HepG2 (cell line): ENCODE results near the gene WBP1. TPM values are rescaled to one million over a fixed set of nuclear protein-coding genes. Genes with fewer than 3 reads are reported as not detected.

Experiments used
- KDM5B ChIP-seq: sonication (generic); formaldehyde crosslinking; IDR thresholded peaks from 2 replicates; pipeline ENCODE4 v1.4.0; 2020; ENCODE audit warnings: missing genetic modification reagents, mild to moderate bottlenecking, borderline replicate concordance
- KLF9 ChIP-seq: IDR thresholded peaks from 2 replicates; pipeline ENCODE4 v1.6.1; 2016; ENCODE audit warnings: low read depth
- NFE2L2 ChIP-seq: fragments of 150-350 bp; IDR thresholded peaks from 2 replicates; pipeline ENCODE4 v1.6.1; 2014; ENCODE audit warnings: low read length
- NFRKB ChIP-seq: fragments of 450-650 bp; IDR thresholded peaks from 2 replicates; pipeline ENCODE4 v1.6.1; 2017
- PHF8 ChIP-seq: sonication (generic); formaldehyde crosslinking; IDR thresholded peaks from 2 replicates; pipeline ENCODE4 v1.5.0; 2020; ENCODE audit warnings: missing genetic modification reagents
- SMAD9 ChIP-seq: sonication (generic); formaldehyde crosslinking; IDR thresholded peaks from 2 replicates; pipeline ENCODE4 v1.5.1; 2020; ENCODE audit warnings: mild to moderate bottlenecking, missing genetic modification reagents
- SPEN ChIP-seq: sonication (generic); formaldehyde crosslinking; IDR thresholded peaks from 2 replicates; pipeline ENCODE4 v1.5.1; 2020; ENCODE audit warnings: low read depth, mild to moderate bottlenecking, missing genetic modification reagents
- SYNCRIP ChIP-seq: fragments of 200-400 bp; formaldehyde crosslinking; IDR thresholded peaks from 2 replicates; pipeline ENCODE4 v1.6.1; 2018; ENCODE audit warnings: mild to moderate bottlenecking, low read depth, low read length; ENCODE audit not compliant: insufficient read depth
- TGIF2 ChIP-seq: IDR thresholded peaks from 2 replicates; pipeline ENCODE4 v1.6.1; 2016; ENCODE audit warnings: control low read depth, missing compliant biosample characterization
- YEATS4 ChIP-seq: sonication (generic); formaldehyde crosslinking; IDR thresholded peaks from 2 replicates; pipeline ENCODE4 v1.4.0; 2020; ENCODE audit warnings: missing genetic modification reagents, borderline replicate concordance
- ZBTB7B ChIP-seq: sonication (generic); formaldehyde crosslinking; IDR thresholded peaks from 2 replicates; pipeline ENCODE4 v1.4.0; 2020; ENCODE audit warnings: missing genetic modification reagents
- ZNF10 ChIP-seq: sonication (generic); formaldehyde crosslinking; IDR thresholded peaks from 2 replicates; pipeline ENCODE4 v1.4.0; 2020; ENCODE audit warnings: mild to moderate bottlenecking, low read depth, missing genetic modification reagents, borderline replicate concordance
- ZNF672 ChIP-seq: sonication (generic); formaldehyde crosslinking; IDR thresholded peaks from 2 replicates; pipeline ENCODE4 v1.8.1; 2022; ENCODE audit warnings: missing genetic modification reagents
- ZNF737 ChIP-seq: sonication (generic); formaldehyde crosslinking; IDR thresholded peaks from 2 replicates; pipeline ENCODE4 v1.5.0; 2020; ENCODE audit warnings: missing genetic modification reagents, mild to moderate bottlenecking, borderline replicate concordance
- ZNF782 ChIP-seq: sonication (generic); formaldehyde crosslinking; IDR thresholded peaks from 2 replicates; pipeline ENCODE4 v1.4.0; 2020; ENCODE audit warnings: missing genetic modification reagents, mild to moderate bottlenecking, borderline replicate concordance
- ZSCAN9 ChIP-seq: IDR thresholded peaks from 2 replicates; pipeline ENCODE4 v1.6.1; 2016; ENCODE audit warnings: borderline replicate concordance
- polyA plus RNA-seq, 8 experiments: library from polyadenylated mRNA; depleted of rRNA in 3 of 8; stranded (reverse) in 7 of 8; unstranded in 1 of 8; fragments of >200 nt; fragmentation: Illumina TruSeq in 4 of 8; extraction: Trizol in 4 of 8; gene quantifications; 2 replicates each; pipeline versions ENCODE4 v1.2.1 to v1.2.3, GENCODE V29; 2011 to 2016; ENCODE audit warnings: low read depth in 4 of 8, missing spikeins in 1 of 8, mixed read lengths in 1 of 8; ENCODE audit not compliant: insufficient read depth in 1 of 8
- total RNA-seq, 5 experiments: library from RNA; depleted of rRNA; stranded (reverse); fragments of >200 nt; fragmentation: Illumina TruSeq; extraction: Trizol; gene quantifications; 2 replicates each; pipeline ENCODE4 v1.2.3, GENCODE V29; 2016; ENCODE audit warnings: low read depth in 1 of 5
- TF ChIP-seq, protein P1 (sequence below): sonication (generic); formaldehyde crosslinking; IDR thresholded peaks from 2 replicates; pipeline ENCODE4 v1.8.0; 2022; ENCODE audit warnings: mild to moderate bottlenecking, missing genetic modification reagents, moderate library complexity
- TF ChIP-seq, protein P2 (sequence below): sonication (generic); formaldehyde crosslinking; IDR thresholded peaks from 2 replicates; pipeline ENCODE4 v1.5.0; 2020; ENCODE audit warnings: missing genetic modification reagents

The WBP1 gene
- total and polyA plus RNA-seq, 2 of the 13 experiments (the other 11 are each of a cell fraction or from before 2014, with no cell fraction given) = 38.8 to 85.7 TPM

DNA sequence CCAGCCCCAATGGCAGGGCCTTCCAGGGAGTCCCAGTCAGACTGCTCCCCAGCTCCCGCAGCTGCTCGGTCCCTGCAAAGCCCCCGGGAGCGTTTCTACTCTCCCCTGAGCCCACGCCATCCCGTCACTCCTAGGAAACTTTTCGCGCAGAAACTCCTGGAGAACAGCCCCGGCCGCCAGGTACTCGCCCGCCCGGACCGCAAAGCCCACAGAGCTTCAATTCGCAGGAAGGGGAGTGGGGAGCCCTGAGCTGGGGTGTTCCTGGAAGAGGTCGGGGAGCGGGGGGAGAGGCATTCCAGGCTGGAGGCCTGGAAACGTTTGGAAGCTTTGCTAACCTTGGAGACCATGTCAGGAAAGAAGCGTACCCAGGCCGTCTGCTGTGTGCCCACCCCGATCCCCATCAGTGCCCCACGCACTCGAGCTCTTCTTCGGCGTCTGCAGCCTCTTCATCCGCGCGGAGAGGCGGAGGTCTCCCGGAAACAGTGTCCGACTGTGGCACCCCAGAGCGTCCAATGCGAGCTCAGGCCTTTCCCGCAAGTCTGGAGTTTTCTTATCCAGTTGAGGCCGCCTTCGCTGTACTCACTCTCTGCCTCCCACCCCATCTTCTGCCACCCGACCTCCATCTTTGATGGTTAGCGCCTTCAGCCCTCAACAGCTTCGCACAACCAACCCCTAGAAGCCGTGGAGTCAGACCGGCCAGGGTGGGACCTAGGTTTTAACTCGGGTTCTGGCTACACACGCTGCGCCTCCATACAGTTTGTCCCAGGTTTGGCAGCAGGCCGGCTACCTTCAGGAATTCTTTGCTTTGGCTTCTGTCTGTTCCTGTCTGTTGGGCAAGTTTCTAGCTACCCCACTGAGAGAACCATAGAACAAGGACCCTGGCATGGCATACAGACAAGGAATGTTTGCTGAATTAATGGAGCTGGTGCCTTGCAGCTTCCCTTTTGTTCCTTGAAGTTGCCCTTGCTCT lies 45.6 kb downstream of the WBP1 start (continued):
- no peak for TF ChIP-seq ZSCAN9 (CRISPR knock-in tag)
- no peak for TF ChIP-seq NFE2L2
- TF ChIP-seq, protein P1, sequence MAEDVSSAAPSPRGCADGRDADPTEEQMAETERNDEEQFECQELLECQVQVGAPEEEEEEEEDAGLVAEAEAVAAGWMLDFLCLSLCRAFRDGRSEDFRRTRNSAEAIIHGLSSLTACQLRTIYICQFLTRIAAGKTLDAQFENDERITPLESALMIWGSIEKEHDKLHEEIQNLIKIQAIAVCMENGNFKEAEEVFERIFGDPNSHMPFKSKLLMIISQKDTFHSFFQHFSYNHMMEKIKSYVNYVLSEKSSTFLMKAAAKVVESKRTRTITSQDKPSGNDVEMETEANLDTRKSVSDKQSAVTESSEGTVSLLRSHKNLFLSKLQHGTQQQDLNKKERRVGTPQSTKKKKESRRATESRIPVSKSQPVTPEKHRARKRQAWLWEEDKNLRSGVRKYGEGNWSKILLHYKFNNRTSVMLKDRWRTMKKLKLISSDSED (CRISPR knock-in tag) = no peak
- TF ChIP-seq ZNF737 (CRISPR knock-in tag) = no peak
- TF ChIP-seq KLF9 (CRISPR knock-in tag) = no peak
- TF ChIP-seq KDM5B = no peak
- TF ChIP-seq ZBTB7B = no peak
- TF ChIP-seq YEATS4 (CRISPR knock-in tag) = no peak
- no peak for TF ChIP-seq NFRKB
- TF ChIP-seq SPEN = no peak
- TF ChIP-seq ZNF672 = no peak
- TF ChIP-seq SMAD9 (CRISPR knock-in tag) = no peak
- TF ChIP-seq, protein P2, sequence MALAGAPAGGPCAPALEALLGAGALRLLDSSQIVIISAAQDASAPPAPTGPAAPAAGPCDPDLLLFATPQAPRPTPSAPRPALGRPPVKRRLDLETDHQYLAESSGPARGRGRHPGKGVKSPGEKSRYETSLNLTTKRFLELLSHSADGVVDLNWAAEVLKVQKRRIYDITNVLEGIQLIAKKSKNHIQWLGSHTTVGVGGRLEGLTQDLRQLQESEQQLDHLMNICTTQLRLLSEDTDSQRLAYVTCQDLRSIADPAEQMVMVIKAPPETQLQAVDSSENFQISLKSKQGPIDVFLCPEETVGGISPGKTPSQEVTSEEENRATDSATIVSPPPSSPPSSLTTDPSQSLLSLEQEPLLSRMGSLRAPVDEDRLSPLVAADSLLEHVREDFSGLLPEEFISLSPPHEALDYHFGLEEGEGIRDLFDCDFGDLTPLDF (CRISPR knock-in tag) = 0 out of 2 replicates have a peak, but pooled peaks have one; percentile 7
- no peak for TF ChIP-seq TGIF2 (CRISPR knock-in tag)
- no peak for TF ChIP-seq SYNCRIP
- no peak for TF ChIP-seq ZNF782 (CRISPR knock-in tag)
- TF ChIP-seq PHF8 (CRISPR knock-in tag) = no peak; the same call in 1 of the 2 replicates
- TF ChIP-seq ZNF10 (CRISPR knock-in tag) = no peak
